ENCODE measurements around the gene MTIF2.
A peak's percentile ranks its signal among the peaks of the same experiment; 100 is the strongest.
"Not testable (repeated sequence)": the region's sequence is repeated elsewhere in the genome, so short reads cannot be mapped to it uniquely, and the experiment has no call there.

The MTIF2 gene

DNA sequence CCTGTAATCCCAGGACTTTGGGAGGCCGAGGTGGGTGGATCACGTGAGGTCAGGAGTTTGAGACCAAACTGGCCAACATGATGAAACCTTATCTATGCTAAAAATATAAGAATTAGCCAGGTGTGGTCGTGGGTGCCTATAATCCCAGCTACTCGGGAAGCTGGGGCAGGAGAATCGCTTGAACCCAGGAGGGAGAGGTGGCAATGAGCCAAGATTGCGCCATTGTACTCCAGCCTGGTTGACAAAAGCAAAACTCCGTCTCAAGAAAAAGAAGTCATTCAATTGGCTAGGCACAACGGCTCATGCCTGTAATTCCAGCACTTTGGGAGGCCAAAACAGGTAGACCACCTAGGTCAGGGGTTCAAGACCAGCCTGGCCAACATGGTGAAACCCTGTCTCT is 27.4 kb downstream of the MTIF2 start:
- DNase-seq = not testable (repeated sequence)

DNA sequence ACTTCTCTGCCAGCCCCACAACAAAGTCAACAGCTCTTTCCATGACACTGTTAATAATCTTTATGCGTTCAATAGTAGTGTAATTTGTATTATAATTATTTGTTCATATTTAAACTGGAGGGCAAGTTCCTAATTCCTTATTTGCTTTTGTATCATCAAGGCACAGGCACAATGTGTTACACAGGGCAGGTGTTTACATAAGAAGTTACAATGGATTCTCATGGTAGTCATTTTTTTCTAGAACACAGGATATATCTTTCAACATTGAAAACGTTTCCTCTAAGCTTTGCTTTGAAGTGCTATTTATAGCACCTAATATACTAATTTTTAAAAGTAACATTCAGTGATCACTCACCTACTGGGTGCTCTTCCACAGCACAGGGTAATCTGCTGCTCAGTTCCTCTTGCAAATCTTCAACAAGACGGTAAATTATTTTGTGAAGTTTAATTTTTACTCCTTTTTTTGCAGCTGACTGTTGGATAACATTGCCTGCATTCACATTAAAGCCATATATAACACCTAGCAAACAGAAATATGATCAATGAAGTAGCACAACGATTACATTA is 29.3 kb downstream of the MTIF2 start:
- no peak for DNase-seq

DNA sequence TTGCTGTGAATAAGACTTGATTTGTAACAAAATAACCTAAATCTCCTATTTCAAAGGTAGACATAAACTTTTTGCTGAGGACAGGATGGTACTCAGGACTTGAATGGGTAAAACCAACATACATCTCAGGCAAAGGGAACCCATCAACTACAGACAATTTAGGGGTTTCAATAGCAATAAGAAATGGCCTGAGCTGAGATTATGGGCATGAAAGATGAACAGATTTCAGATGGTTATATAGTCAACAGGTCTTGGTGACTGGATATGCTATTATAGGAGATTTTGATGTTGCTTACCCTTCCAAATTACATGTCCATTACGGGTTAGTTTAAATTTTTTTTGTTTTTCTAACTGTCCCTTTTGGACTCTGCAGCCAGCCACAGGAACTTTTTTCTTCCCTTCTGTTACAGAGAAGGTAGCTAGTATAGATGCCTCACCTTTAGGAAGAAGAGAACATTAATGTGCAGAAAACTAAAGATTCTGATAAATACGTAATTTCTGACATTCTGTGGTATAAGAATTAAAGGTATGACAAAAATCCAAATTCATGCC is 32.0 kb downstream of the MTIF2 start:
- no peak for DNase-seq

DNA sequence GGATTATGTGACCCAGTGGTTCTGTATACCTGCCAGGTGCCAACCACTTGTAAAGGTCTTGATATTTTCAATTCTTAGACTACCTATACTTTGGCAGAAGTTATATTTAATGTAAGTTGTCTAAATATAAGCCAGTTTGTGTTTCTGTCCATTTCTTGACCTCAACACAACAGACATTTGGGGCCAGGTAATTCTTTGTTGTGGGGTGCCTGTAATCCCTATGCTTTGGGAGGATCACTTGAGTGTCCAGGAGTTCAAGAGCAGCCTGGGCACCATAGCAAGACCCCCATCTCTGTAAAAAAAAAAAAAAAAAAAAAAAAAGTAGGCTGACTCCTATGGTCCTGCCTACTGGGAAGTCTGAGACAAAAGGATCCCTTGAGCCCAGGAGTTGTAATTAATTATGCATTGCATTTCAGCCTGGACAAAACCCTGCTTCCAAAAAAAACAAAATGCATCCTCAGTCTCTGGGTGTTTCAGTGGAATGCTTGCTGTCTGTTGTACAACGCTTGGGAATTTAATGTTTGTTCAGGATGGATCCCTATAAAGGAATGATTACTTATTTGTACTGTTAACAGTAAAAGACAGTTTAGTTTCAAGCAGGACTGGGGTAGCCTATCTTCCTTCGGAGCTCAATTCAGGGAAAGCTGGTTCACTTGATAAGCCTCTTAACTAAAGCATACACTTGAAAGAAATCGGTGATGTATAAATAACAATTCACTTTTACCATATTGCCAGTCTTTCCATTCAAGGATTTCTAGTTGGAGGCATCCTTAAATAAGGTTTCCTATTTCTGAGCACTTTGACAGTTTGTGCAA is 33.1 kb downstream of the MTIF2 start:
- no peak for DNase-seq

DNA sequence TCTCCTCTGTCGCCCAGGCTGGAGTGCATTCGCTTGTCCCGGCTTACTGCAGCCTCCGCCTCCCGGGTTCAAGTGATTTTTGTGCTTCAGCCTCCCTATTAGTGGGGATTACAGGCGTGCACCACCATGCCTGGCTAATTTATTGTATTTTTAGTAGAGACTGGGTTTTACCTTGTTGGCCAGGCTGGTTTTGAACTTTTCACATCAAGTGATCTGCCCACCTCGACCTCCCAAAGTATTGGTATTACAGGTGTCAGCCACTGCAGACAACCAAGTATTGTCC is 35.4 kb downstream of the MTIF2 start:
- no peak for DNase-seq

DNA sequence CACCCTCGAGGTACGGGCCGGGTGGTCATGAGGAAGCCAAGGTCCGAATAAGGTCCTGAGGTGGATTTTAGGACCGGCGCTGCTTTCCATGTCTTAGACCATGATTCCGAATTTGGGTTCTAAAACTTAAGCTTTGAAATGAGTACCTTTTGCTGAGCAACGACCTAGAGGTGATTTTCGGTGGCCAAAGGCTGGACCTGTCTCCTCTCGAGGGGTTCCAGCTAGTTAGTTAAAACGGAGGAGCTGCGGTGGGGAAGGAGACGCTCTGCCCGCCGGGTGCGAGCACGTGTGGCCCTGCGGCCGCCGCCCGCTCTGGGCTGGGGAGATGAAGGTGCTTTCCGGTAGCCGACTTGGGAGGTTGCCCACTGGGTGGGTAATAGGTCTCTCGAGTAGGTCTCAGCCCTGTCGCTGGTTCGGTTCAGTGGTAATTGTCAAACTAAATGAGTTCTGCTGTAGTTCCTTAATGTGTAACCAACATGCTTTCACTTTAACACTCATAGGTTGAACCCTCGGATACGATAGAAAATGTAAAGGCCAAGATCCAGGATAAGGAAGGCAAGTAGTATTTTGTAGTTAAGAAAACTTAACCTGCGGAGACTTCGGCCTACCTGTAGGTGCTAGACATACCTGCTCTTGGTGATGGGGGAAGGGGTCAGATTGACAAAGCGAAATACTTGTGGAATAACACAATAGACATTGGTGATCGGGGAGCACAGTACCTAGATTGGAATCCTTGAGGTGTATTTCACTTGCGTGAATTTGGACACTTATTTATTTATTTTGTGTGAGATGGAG is 36.0 kb downstream of the MTIF2 start:
- DNase-seq = peak in 1 of 51 donors; percentile 7

DNA sequence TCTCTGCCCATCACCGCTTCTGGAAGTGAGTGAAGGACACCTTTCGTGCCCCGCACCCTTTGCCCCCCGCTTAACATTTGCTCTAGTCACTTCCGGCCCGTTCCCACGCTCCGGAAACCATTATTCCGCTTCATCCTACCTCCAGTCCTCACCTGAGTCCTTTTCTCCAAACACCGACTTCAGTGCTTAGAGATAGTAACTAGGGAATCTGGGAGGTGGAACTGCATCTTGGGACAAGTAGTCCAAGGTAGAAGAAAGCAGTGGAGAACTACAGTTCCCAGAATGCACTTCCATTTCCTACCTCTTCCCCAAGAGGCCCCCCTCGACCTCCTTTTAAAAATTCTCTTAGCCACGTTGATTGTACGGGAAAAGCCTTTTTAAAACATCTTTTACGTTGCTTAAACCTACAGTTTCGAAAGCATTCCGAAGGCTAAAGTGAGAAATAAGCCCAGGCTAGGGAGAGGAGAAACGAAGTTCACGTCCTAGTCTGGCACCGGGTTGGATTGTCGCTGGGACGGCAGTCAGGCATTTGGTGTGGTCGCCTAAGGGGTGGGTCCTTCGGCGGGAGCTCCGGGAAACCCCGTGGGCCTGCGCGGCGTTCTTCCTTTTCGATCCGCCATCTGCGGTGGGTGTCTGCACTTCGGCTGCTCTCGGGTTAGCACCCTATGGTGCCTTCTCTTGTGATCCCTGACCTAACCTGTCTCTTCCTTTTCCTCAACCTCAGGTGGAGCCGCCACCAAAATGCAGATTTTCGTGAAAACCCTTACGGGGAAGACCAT is 36.8 kb downstream of the MTIF2 start, which contains the start of the genes CLHC1 and RPS27A:
Gene CLHC1 (minus strand): TSS at position 210 of the 779 bp plus-strand sequence. CDS start 9,882 bp downstream, outside the sequence.
Gene RPS27A (plus strand): TSS at position 605 of the 779 bp plus-strand sequence. CDS start 137 bp downstream, at position 742.
- DNase-seq = peak; percentile 38 to 100 (median 82)

DNA sequence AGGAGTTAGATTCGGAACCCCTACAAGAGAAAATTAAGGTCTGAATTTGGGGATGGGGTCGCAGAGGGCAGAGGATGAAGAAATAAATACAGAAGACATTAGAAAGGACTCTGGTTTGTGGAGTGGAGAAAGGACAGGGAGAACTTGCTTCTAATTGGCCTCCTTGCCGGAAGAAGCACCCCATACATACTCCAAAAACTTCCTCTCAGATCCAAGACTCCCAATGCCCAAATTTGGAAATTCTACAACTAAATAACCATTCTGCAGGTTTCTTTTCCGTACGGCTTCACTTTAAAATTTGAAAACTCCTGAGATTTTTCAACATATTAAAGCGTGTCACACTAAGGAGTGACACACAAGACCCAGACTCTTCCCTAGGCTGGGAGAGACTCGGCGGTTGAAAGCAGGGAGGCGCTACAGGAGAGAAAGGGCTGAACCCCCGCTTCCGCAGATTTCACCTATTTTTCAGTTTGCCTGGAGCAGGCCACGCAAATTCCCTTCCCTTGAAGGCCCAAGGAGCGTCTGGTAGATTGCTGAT is 37.4 kb downstream of the MTIF2 start:
- peak in 1 of 51 donors; percentile 80 for DNase-seq

DNA sequence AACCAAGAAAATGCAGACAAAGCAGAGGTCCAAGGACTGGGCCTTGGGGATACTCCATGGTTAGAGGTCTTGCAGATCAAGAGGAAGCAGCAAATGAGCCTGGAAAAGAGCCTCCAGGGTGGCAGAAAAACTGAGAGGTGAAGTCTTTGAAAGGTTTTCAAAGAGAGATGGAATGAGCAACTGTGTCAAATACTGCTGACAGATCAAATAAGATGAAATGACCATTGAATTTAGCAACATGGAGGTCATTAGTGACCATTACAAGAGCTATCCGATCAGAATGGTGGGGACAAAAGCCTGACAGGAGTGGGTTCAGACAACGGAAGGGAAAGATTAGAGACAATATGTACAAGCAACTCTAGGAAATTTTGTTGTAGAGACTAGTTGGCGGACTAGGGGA is 38.5 kb downstream of the MTIF2 start:
- DNase-seq = no peak

DNA sequence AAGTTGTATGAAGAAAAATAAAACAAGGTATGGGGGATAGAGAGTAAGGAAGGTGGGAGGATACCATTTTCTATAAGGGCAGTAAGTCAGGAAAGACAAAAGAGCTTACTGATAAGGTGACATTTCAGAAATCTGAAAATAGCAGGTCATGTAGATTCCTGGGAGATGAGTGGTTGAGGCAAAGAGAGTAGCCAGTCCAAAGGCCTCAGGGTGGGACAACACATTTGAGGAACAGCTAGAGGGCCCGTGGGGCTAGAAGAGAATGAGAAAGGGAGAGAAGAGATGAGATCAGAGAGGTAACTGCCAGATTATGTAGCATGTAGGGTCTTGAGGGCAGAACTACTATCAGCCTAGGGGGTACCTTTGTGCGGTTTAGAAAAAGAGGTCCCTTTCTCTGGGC is 39.8 kb downstream of the MTIF2 start:
- no peak for DNase-seq

DNA sequence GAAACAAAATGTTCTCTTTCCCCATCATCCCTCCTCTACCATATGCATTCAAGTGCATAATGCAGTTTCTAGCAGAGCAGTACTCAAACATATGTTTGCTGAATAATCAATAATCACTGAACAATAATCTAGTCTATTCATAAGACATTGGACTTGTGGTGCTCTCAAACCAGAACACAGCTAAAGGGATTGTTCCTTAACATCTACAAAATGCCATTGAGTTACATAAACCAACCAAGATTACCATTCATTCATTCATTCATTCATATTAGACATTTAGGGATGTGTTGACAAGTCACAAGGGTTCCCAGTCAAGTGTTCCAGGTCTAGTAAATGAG is 40.8 kb downstream of the MTIF2 start:
- no peak for DNase-seq

DNA sequence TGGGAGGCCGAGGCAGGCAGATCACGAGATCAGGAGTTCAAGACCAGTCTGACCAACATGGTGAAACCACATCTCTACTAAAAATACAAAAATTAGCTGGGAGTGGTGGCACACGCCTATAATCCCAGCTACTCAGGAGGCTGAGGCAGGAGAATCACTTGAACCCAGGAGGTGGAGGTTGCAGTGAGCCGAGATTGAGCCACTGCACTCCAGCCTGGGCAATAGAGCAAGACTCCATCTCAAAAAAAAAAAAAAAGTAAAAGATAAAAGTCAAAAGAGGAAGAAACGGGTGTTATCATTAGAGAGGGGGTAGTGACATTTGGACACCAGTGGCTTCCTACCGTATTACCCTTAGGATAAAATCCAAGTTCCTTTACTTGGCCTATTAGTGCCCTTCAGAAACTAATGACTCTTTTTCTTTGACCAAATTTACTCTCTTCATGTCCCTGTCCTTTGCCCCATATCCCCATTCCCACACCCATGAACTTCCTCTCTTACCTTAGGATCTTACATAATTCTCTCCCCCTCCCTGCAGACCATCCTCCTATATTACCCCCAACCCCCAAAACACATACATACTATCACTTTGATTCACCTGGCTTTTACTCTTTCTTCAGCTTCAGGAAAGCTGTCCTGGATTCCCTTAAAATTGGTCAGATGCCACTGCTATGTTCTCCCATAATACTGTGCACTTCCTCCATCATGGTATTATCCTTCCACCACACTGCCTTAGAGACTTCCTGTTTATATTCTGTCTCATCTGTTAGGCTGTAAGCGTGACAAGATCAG is 41.4 kb downstream of the MTIF2 start:
- not testable (repeated sequence) for DNase-seq

DNA sequence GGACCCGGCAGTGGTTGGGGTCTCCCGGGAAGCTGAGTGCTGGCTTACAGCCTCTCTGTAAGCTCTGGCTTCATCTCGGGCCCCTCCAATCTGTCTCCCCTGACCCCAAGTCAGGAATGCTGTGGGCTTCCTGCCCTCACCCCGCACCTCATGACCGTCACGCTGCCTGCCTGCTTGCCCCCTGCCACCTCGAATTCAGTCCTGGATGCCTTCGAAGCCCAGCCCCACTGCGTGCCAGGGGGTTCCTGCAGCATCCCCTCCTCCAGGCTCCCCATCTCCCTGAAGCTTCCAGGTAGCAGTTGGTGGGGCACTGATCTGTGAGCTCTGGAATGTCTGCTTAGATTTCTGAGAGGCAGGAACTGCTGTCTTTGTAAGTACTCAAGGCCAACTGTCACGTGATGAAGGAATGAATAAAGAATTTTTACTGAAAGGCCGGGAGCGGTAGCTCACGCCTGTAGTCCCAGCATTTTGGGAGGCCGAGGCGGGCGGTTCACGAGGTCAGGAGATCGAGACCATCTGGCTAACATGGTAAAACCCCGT is 43.5 kb downstream of the MTIF2 start:
- no peak for DNase-seq

DNA sequence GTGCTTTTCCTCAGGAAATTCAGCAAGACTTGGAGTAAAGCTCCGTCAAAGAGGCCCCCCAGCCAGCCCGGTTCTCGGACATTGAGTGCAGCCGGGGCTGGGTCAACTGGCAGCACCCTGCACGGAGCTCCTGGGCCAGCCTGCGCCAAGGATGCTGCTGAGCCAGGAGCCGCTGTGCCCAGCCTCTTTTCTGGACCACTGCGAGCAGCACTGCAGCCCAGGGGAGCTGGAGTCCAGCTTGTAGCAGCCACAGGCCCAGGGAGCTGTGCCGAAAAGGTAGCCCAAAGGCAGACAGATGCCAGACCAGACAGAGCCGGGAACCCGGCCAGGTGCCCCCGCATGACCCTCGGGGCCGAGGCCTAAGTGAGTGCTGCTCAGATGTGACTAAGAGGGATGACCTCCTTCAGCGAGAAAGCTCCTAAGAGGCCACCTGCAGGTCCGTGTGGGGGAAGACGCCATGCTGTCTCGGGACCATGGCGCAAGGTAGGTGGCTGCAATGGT is 44.2 kb downstream of the MTIF2 start:
- peak in 6 of 51 donors; percentile 3 to 24 (median 6) for DNase-seq

DNA sequence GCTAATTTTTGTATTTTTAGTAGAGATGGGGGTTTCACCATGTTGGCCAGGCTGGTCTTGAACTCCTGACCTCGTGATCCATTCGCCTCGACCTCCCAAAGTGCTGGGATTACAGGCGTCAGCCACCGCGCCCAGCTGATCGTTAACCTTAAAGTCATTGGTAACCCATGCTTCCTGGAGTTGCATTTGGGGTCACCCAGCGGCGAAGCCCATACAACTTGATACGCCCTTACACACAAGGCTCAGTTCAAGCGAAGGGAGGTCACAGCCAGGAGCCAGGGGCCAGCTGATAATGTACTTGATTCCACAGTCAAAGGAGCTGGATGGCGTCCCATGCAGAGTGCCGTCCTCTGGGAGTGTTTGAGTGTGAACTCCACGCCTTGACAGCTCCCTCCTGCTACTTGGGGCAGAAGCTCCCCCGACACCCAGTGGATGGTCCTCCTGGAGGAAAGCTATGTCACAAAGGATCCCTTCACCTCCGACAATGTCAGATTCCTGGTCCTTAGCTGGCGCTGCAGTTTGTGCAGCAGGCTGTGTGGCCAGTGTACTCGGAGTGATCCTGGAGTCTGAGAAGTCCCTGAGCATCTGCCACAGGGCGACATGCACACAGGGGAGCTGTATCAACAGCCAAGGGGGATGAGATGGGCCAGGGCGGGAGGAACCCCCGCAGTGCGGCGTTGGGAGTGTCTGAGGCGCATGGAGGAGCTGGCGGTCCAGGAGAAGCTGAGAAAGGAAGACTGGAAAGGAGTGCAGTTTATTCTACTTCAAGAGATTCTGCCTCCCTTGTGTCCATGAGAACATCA is 44.9 kb downstream of the MTIF2 start:
- peak in 7 of 51 donors; percentile 2 to 28 (median 9) for DNase-seq

DNA sequence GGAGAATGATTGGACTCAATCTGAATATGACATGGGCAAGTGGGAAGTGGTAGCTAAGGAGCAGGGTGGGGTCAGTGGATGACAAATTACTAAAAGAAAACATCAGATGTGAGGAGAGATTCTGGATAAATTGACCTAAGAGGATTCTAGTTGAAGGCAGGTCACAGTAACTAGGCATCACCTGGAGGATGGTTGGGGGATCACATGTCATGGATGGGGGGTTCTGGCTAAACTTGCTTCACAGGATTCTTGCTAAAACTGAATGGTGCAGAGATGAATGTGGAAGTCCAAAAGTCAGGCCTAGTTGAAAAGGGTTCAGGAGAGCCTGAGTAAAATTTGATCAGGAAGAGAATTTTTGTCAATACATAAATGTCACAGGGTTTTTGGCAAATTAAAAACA is 55.2 kb downstream of the MTIF2 start:
- no peak for DNase-seq

DNA sequence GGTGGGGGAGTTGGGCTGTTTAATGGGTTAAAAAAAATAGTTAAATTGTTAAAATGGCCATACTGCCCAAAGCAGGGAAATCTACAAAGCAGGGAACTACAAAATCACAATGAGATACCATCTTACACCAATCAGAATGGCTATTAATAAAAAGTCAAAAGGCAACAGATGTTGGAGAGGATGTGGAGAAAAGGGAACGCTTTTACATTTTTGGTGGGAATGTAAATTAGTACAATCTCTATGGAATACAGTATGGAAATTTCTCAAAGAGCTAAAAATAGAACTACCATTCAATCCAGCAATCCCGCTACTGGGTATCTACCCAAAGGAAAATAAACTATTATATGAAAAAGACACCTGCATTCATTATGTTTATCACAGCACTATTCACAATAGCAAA is 64.1 kb downstream of the MTIF2 start:
- DNase-seq = no peak

DNA sequence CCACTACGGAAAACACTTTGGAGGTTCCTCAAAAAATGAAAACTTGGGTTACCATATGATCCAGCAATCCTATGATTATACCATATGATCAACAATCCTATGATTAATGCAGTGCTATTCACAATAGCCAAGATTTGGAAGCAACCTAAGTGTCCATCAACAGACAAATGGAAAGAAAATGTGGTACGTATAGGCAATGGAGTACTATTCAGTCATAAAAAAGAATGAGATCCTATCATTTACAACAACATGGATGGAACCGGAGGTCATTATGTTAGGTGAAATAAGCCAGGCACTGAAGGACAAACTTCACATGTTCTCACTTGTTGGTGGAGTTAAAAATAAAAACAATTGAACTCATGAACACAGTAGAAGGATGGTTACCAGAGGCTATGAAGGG is 64.5 kb downstream of the MTIF2 start:
- no peak for DNase-seq

DNA sequence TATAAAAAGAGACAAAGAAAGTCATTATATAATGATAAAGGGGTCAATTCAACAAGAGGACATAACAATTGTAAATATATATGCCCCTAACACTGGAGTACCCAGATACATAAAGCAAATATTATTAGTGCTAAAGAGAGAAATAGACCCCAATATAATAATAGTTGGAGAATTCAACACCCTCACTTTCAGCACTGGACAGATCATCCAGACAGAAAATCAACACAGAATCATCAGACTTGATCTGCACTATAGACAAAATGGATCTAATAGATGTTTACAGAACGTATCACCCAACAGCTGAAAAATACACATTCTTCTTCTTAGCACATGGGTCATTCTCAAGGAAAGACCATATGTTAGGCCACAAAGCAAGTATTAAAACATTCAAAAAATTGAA is 68.6 kb downstream of the MTIF2 start:
- no peak for DNase-seq

All from hypothalamus (tissue), 51 donors.